ENCODE results near the gene HP.
"Not testable (repeated sequence)": the region's sequence is repeated elsewhere in the genome, so short reads cannot be mapped to it uniquely, and the experiment has no call there.

HP gene, protein sequence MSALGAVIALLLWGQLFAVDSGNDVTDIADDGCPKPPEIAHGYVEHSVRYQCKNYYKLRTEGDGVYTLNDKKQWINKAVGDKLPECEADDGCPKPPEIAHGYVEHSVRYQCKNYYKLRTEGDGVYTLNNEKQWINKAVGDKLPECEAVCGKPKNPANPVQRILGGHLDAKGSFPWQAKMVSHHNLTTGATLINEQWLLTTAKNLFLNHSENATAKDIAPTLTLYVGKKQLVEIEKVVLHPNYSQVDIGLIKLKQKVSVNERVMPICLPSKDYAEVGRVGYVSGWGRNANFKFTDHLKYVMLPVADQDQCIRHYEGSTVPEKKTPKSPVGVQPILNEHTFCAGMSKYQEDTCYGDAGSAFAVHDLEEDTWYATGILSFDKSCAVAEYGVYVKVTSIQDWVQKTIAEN

DNA sequence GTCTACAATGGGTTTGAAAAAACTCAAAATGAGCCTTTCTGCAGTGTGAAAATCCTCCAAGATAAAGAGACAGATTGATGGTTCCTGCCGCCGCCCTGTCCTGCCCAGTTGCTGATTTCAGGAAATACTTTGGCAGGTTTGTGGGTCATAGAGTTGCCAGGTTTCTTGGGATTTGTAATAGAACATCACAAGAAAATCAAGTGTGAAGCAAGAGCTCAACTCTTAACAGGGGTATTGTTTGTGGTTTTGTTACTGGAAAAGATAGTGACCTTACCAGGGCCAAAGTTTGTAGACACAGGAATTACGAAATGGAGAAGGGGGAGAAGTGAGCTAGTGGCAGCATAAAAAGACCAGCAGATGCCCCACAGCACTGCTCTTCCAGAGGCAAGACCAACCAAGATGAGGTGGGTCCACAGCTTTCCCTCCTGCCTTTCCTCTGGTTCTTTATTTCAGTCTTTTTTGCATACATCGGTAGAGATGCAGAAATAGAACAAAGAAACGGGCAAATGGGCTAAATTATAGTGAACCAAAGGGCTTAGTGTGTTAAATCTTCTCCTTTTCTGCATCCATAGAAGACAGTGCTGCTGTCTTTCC lies at the start of gene HP:
HP (plus strand) TSS at position 252 of the 594 bp plus-strand sequence; CDS start at position 400, 148 bp downstream.
- H3K9me3 Mint-ChIP-seq; DNase-seq (ENCODE audit: low spot score in 2 of 2); H3K4me3 Mint-ChIP-seq; H3K27me3 Mint-ChIP-seq; H3K4me1 Mint-ChIP-seq; ATAC-seq (replicated peaks; ENCODE audit: extremely low read depth, poor library complexity, severe bottlenecking); H3K36me3 Mint-ChIP-seq (ENCODE audit: insufficient read depth); H3K27ac Mint-ChIP-seq (ENCODE audit: low read depth): not testable (repeated sequence)

- DNase-seq (ENCODE audit: low spot score in 2 of 2); H3K27me3 Mint-ChIP-seq; H3K9me3 Mint-ChIP-seq; ATAC-seq (replicated peaks; ENCODE audit: extremely low read depth, poor library complexity, severe bottlenecking); H3K36me3 Mint-ChIP-seq (ENCODE audit: insufficient read depth): not testable (repeated sequence)
- peak overlapping the region; percentile 79 for H3K27ac Mint-ChIP-seq (ENCODE audit: low read depth)
- H3K4me1 Mint-ChIP-seq, result peaks cover 19% of the 10 kb centered on the region
- peak overlapping the region; percentile 89 for H3K4me3 Mint-ChIP-seq
Measured at GRCh38 chr16:72008065-72008423, 46.3 kb upstream of the HP start.

DNA sequence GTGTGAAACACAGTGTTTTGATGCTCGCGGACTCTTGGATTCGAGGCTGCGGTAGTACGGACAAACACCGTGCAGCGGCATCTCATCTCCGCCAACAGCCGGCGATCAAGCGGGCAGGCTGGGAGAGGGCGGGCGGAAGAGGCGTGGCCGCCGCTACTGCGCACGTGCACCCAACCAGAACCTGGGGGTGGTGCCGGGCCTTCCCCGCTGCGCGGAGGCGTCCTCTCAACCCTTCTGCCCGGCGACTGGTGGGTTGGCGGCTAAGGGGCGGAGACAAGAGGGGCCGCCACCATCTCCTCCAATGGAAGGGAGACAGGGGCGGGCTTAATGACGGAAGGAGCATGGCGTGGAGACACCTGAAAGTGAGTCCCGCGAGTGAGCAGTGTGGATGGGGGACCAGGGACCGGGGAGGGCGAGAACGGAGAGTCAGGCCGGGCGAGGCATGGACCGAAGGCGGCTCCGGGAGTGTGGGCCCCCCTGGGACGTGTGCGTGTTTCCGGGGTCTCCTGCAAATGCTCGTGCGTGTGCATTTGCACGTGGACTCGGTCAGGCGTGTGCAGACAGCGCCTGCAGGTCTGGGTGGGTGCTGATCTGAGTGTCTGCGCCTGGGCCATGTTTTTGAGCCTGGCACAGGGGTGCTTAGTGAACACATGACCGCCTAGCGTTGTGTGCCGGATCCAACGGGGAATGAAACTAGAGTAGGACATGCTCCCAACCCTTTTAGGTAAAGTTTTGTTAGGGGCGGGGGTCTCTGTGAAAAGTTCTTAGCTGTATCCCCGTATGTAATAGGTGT lies 45.7 kb upstream of the HP start, which contains the start of gene DHODH:
DHODH (plus strand) TSS at position 321 of the 793 bp plus-strand sequence; CDS start at position 342, 21 bp downstream.
- peak within 1 kb of the TSS; percentile 89 for H3K4me3 Mint-ChIP-seq
- ATAC-seq (replicated peaks; ENCODE audit: extremely low read depth, poor library complexity, severe bottlenecking), result peak; percentile 99
- peak within 1 kb of the TSS; percentile 79 for H3K27ac Mint-ChIP-seq (ENCODE audit: low read depth)
- peaks cover 23% of the 10 kb centered on the region for H3K4me1 Mint-ChIP-seq
- H3K36me3 Mint-ChIP-seq (ENCODE audit: insufficient read depth), result peaks cover 4% of the 10 kb centered on the region
- DNase-seq (ENCODE audit: low spot score in 2 of 2), result peak; percentile 95 to 98
- no peaks in the 10 kb centered on the region for H3K9me3 Mint-ChIP-seq
- H3K27me3 Mint-ChIP-seq, result no peaks in the 10 kb centered on the region

GRCh38 chr16:72009779-72010178 lies 44.5 kb upstream of the HP start:
- Mint-ChIP-seq H3K27me3 (no peaks in the 10 kb centered on the region), H3K4me3 (peak overlapping the region; percentile 78), H3K27ac (ENCODE audit: low read depth) (no peak overlapping the region), H3K36me3 (ENCODE audit: insufficient read depth) (peaks cover 4% of the 10 kb centered on the region), H3K9me3 (no peaks in the 10 kb centered on the region), H3K4me1 (peaks cover 34% of the 10 kb centered on the region)
- DNase-seq (ENCODE audit: low spot score in 2 of 2) (no peak), ATAC-seq (replicated peaks; ENCODE audit: extremely low read depth, poor library complexity, severe bottlenecking) (no peak)

- H3K4me1 Mint-ChIP-seq, result peaks cover 34% of the 10 kb centered on the region
- no peaks in the 10 kb centered on the region for H3K27me3 Mint-ChIP-seq
- no peaks in the 10 kb centered on the region for H3K9me3 Mint-ChIP-seq
- ATAC-seq (replicated peaks; ENCODE audit: extremely low read depth, poor library complexity, severe bottlenecking) (no peak), DNase-seq (ENCODE audit: low spot score in 2 of 2) (no peak)
- peaks cover 12% of the 10 kb centered on the region for H3K36me3 Mint-ChIP-seq (ENCODE audit: insufficient read depth)
- H3K27ac Mint-ChIP-seq (ENCODE audit: low read depth), result peak overlapping the region; percentile 88
- H3K4me3 Mint-ChIP-seq, result no peak overlapping the region
Measured at GRCh38 chr16:72012607-72013006, 41.7 kb upstream of the HP start.

DNA sequence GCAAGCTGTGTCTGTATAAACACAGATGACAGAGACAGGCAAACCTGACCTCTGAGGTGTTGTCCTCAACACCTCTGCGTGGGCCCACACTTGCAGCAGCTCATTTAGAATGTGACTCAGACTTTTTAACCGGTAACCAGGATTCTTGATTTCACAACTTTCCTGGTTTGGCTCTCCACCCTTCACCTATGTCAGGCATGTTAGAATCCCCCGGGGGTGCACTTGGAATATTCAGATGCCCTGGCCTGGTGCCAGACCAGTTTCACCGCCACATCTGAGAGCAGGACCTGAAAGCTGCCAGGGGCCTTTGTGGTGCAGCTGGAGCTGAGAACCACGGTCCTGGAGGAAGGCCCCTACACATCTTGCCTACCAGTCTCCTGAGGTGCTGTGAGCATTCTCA lies 40.9 kb upstream of the HP start:
- no peaks in the 10 kb centered on the region for H3K9me3 Mint-ChIP-seq
- no peak for ATAC-seq (replicated peaks; ENCODE audit: extremely low read depth, poor library complexity, severe bottlenecking)
- H3K4me3 Mint-ChIP-seq, result no peak overlapping the region
- H3K36me3 Mint-ChIP-seq (ENCODE audit: insufficient read depth), result peaks cover 15% of the 10 kb centered on the region
- H3K27ac Mint-ChIP-seq (ENCODE audit: low read depth), result peak overlapping the region; percentile 88
- H3K4me1 Mint-ChIP-seq, result peaks cover 33% of the 10 kb centered on the region
- H3K27me3 Mint-ChIP-seq, result no peaks in the 10 kb centered on the region
- DNase-seq (ENCODE audit: low spot score in 2 of 2), result no peak

GRCh38 chr16:72013888-72014581 lies 40.3 kb upstream of the HP start:
- DNase-seq (ENCODE audit: low spot score in 2 of 2) (no peak), ATAC-seq (replicated peaks; ENCODE audit: extremely low read depth, poor library complexity, severe bottlenecking) (no peak)
- Mint-ChIP-seq H3K4me1 (peaks cover 28% of the 10 kb centered on the region), H3K9me3 (no peaks in the 10 kb centered on the region), H3K27me3 (no peaks in the 10 kb centered on the region), H3K36me3 (ENCODE audit: insufficient read depth) (peaks cover 13% of the 10 kb centered on the region), H3K4me3 (no peak overlapping the region), H3K27ac (ENCODE audit: low read depth) (peak overlapping the region; percentile 88)

GRCh38 chr16:72014675-72015074 lies 39.6 kb upstream of the HP start:
- DNase-seq (ENCODE audit: low spot score in 2 of 2) (no peak), ATAC-seq (replicated peaks; ENCODE audit: extremely low read depth, poor library complexity, severe bottlenecking) (no peak)
- Mint-ChIP-seq H3K4me1 (peaks cover 28% of the 10 kb centered on the region), H3K27ac (ENCODE audit: low read depth) (no peak overlapping the region), H3K9me3 (no peaks in the 10 kb centered on the region), H3K36me3 (ENCODE audit: insufficient read depth) (peaks cover 14% of the 10 kb centered on the region), H3K4me3 (no peak overlapping the region), H3K27me3 (no peaks in the 10 kb centered on the region)

DNA sequence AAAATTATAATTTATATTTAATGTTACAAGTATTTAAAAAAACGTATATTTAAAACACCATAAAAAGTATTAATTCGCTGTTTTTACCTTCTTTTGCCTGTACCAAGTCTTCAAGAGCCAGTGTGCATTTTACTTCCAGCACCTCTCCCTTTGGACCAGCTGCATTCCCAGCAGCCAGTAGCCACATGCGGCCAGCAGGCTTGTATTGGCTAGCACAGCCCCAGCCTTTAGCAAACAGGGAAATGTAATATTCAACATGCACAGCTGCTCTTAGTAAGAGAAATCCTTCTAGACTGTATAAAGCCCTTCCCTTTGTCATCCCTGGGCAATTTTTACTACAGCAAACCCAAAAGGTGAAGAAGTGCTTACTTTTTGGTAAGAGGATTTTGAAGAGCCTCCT lies 39.2 kb upstream of the HP start:
- peaks cover 25% of the 10 kb centered on the region for H3K4me1 Mint-ChIP-seq
- no peak for DNase-seq (ENCODE audit: low spot score in 2 of 2)
- H3K27me3 Mint-ChIP-seq, result no peaks in the 10 kb centered on the region
- H3K36me3 Mint-ChIP-seq (ENCODE audit: insufficient read depth), result peaks cover 12% of the 10 kb centered on the region
- H3K4me3 Mint-ChIP-seq, result no peak overlapping the region
- no peak for ATAC-seq (replicated peaks; ENCODE audit: extremely low read depth, poor library complexity, severe bottlenecking)
- no peaks in the 10 kb centered on the region for H3K9me3 Mint-ChIP-seq
- H3K27ac Mint-ChIP-seq (ENCODE audit: low read depth), result no peak overlapping the region

GRCh38 chr16:72018470-72018869 lies 35.8 kb upstream of the HP start:
- Mint-ChIP-seq H3K27ac (ENCODE audit: low read depth) (no peak overlapping the region), H3K4me1 (peaks cover 12% of the 10 kb centered on the region), H3K36me3 (ENCODE audit: insufficient read depth) (peaks cover 21% of the 10 kb centered on the region), H3K9me3 (no peaks in the 10 kb centered on the region), H3K4me3 (no peak overlapping the region), H3K27me3 (no peaks in the 10 kb centered on the region)
- ATAC-seq (replicated peaks; ENCODE audit: extremely low read depth, poor library complexity, severe bottlenecking), result no peak
- no peak for DNase-seq (ENCODE audit: low spot score in 2 of 2)

- no peaks in the 10 kb centered on the region for H3K27me3 Mint-ChIP-seq
- ATAC-seq (replicated peaks; ENCODE audit: extremely low read depth, poor library complexity, severe bottlenecking) (no peak), DNase-seq (ENCODE audit: low spot score in 2 of 2) (no peak)
- no peaks in the 10 kb centered on the region for H3K9me3 Mint-ChIP-seq
- no peak overlapping the region for H3K4me3 Mint-ChIP-seq
- H3K4me1 Mint-ChIP-seq, result no peaks in the 10 kb centered on the region
- H3K36me3 Mint-ChIP-seq (ENCODE audit: insufficient read depth), result peaks cover 24% of the 10 kb centered on the region
- H3K27ac Mint-ChIP-seq (ENCODE audit: low read depth), result no peak overlapping the region
Measured at GRCh38 chr16:72021043-72021442, 33.3 kb upstream of the HP start.

DNA sequence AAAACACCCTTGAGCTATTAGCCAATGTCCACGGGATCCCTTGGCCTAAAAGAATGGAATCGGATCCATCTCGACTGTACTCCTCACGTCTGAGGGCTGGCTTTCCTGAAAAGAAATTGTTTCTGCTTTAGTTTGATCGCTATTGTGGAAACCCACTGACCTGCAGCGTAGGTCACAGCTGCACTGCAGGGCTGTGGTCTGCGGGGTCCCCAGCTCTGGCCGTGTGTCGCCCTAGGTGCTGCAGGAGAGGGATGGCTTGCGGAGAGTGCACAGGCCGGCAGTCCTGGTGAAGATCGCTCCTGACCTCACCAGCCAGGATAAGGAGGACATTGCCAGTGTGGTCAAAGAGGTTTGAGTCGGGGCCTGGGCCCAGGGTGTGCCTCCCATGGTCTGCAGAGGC lies 32.2 kb upstream of the HP start:
- ATAC-seq (replicated peaks; ENCODE audit: extremely low read depth, poor library complexity, severe bottlenecking), result no peak
- peaks cover 21% of the 10 kb centered on the region for H3K36me3 Mint-ChIP-seq (ENCODE audit: insufficient read depth)
- DNase-seq (ENCODE audit: low spot score in 2 of 2), result no peak
- no peaks in the 10 kb centered on the region for H3K27me3 Mint-ChIP-seq
- no peaks in the 10 kb centered on the region for H3K4me1 Mint-ChIP-seq
- H3K9me3 Mint-ChIP-seq, result no peaks in the 10 kb centered on the region
- H3K4me3 Mint-ChIP-seq, result no peak overlapping the region
- H3K27ac Mint-ChIP-seq (ENCODE audit: low read depth), result no peak overlapping the region

Measured in central memory CD8-positive, alpha-beta T cell (primary cell).